K562 (cell line): ENCODE measurements around the gene CYTH1. TPM values are rescaled to one million over a fixed set of nuclear protein-coding genes. Genes with fewer than 3 reads are reported as not detected.

Source experiments
- ARID4B ChIP-seq: sonication (generic); formaldehyde crosslinking; IDR thresholded peaks from 2 replicates; pipeline ENCODE4 v1.8.0; 2022; ENCODE audit warnings: mild to moderate bottlenecking, missing genetic modification reagents
- BRD4 ChIP-seq: fragments of 200-600 bp; sonication (generic); IDR thresholded peaks from 2 replicates; pipeline ENCODE4 v1.6.1; 2017; ENCODE audit warnings: inconsistent platforms
- CBFA2T3 ChIP-seq: fragments of 450-650 bp; IDR thresholded peaks from 2 replicates; pipeline ENCODE4 v1.6.1; 2017
- E2F6 ChIP-seq, 2 experiments: IDR thresholded peaks; 2 replicates each; pipeline ENCODE4 v1.6.1; 2011; ENCODE audit warnings: borderline replicate concordance in 1 of 2, control low read depth in 1 of 2, low read depth in 1 of 2, low read length in 1 of 2, mild to moderate bottlenecking in 1 of 2, mixed read lengths in 1 of 2, moderate library complexity in 1 of 2; ENCODE audit not compliant: insufficient read depth in 1 of 2, insufficient read length in 1 of 2, poor library complexity in 1 of 2, severe bottlenecking in 1 of 2; ENCODE audit errors: extremely low read depth in 1 of 2
- GATAD2B ChIP-seq: fragments of 450-650 bp; IDR thresholded peaks from 2 replicates; pipeline ENCODE4 v1.6.1; 2017; ENCODE audit warnings: mild to moderate bottlenecking, borderline replicate concordance
- KDM4B ChIP-seq, 2 experiments: fragments of 450-650 bp in 1 of 2; sonication (generic) in 1 of 2; IDR thresholded peaks; 2 replicates each; pipeline ENCODE4 v1.6.1; 2016 to 2017; ENCODE audit warnings: borderline replicate concordance in 2 of 2, antibody characterized with exemption in 1 of 2, low read depth in 1 of 2, mild to moderate bottlenecking in 1 of 2
- KDM5B ChIP-seq: fragments of 200-600 bp; sonication (generic); IDR thresholded peaks from 2 replicates; pipeline ENCODE4 v1.6.1; 2012; ENCODE audit warnings: low read depth, mild to moderate bottlenecking, moderate library complexity, low read length, control low read depth, inconsistent platforms; ENCODE audit not compliant: insufficient replicate concordance
- MCM2 ChIP-seq: fragments of 450-650 bp; IDR thresholded peaks from 2 replicates; pipeline ENCODE4 v1.6.1; 2017; ENCODE audit warnings: low read depth, mild to moderate bottlenecking
- MLLT1 ChIP-seq, 2 experiments: fragments of 450-650 bp; IDR thresholded peaks; 2 replicates each; pipeline ENCODE4 v1.6.1; 2016
- MTA3 ChIP-seq: fragments of 450-650 bp; formaldehyde crosslinking; IDR thresholded peaks from 2 replicates; pipeline ENCODE4 v1.6.1; 2017; ENCODE audit warnings: mild to moderate bottlenecking, borderline replicate concordance
- NBN ChIP-seq: fragments of 450-650 bp; IDR thresholded peaks from 2 replicates; pipeline ENCODE4 v1.6.1; 2016; ENCODE audit warnings: low read depth, mild to moderate bottlenecking
- PKNOX1 ChIP-seq: fragments of 450-650 bp; IDR thresholded peaks from 2 replicates; pipeline ENCODE4 v1.6.1; 2016
- RBFOX2 ChIP-seq: fragments of 200-400 bp; formaldehyde crosslinking; IDR thresholded peaks from 2 replicates; pipeline ENCODE4 v1.6.1; 2017; ENCODE audit warnings: low read depth, mild to moderate bottlenecking, low read length, moderate library complexity
- SMAD3 ChIP-seq: fragments of 450-650 bp; formaldehyde crosslinking; conservative IDR thresholded peaks from 2 replicates; pipeline ENCODE4 v1.4.0; 2020; ENCODE audit warnings: mild to moderate bottlenecking
- SOX6 ChIP-seq: fragments of 450-650 bp; IDR thresholded peaks from 2 replicates; pipeline ENCODE4 v1.6.1; 2014; ENCODE audit warnings: mild to moderate bottlenecking
- YY1 ChIP-seq, 3 experiments: IDR thresholded peaks; 2 replicates each; pipeline ENCODE4 v1.6.1; 2011; ENCODE audit warnings: low read length in 2 of 3, mild to moderate bottlenecking in 2 of 3, moderate library complexity in 2 of 3, borderline replicate concordance in 1 of 3, control low read depth in 1 of 3, low read depth in 1 of 3; ENCODE audit not compliant: insufficient read depth in 3 of 3, insufficient replicate concordance in 2 of 3, control insufficient read depth in 1 of 3, insufficient read length in 1 of 3; ENCODE audit errors: extremely low read depth in 1 of 3
- ZBTB7A ChIP-seq: IDR thresholded peaks from 2 replicates; pipeline ENCODE4 v1.6.1; 2011; ENCODE audit warnings: low read depth, mild to moderate bottlenecking, low read length, moderate library complexity, borderline replicate concordance; ENCODE audit not compliant: control insufficient read depth
- ZNF124 ChIP-seq: sonication (generic); formaldehyde crosslinking; IDR thresholded peaks from 2 replicates; pipeline ENCODE4 v1.8.1; 2022; ENCODE audit warnings: missing genetic modification reagents
- ZNF316 ChIP-seq: fragments of 450-650 bp; IDR thresholded peaks from 2 replicates; pipeline ENCODE4 v1.6.1; 2016
- ZNF445 ChIP-seq: fragments of 250-450 bp; sonication (Bioruptor Pico); IDR thresholded peaks from 2 replicates; pipeline ENCODE4 v1.4.0; 2020; ENCODE audit warnings: low read depth, mild to moderate bottlenecking, moderate library complexity
- polyA plus RNA-seq, 8 experiments: library from polyadenylated mRNA; depleted of rRNA in 4 of 8; stranded (reverse) in 5 of 8; unstranded in 3 of 8; fragments of >200 nt; fragmentation: Nextera tagmentation in 2 of 8; fragmentation: Illumina TruSeq in 1 of 8; extraction: Ambion mirVana in 2 of 8; extraction: Trizol in 1 of 8; gene quantifications; 2 replicates each; pipeline versions ENCODE4 v1.2.1 to v1.2.3, GENCODE V29; 2011 to 2014; ENCODE audit warnings: inconsistent platforms in 1 of 8, missing spikeins in 1 of 8
- total RNA-seq, 7 experiments: library from RNA; depleted of rRNA in 6 of 7; stranded (reverse); fragments of >200 nt in 6 of 7; fragmentation: Illumina TruSeq in 2 of 7; extraction: Trizol in 2 of 7; gene quantifications; 2 replicates each; pipeline versions ENCODE4 v1.2.1 to v1.2.3, GENCODE V29; 2011 to 2021; ENCODE audit warnings: low replicate concordance in 1 of 7

CYTH1 gene
- total and polyA plus RNA-seq, 9 of the 15 experiments (the other 6 are each of a cell fraction or from before 2014, with no cell fraction given) = 0.52 to 27.7 (median 16.8) TPM

- TF ChIP-seq ARID4B (CRISPR knock-in tag) = peak; percentile 34; the same call in 1 of the 2 replicates
- TF ChIP-seq GATAD2B = peak; percentile 42; the same call in 1 of the 2 replicates
- peak in 1 of 3 experiments; percentile 42 for TF ChIP-seq YY1 (IDR thresholded peaks at IDR 0.05; ENCODE audit: borderline replicate concordance in 1 of 3, control insufficient read depth in 1 of 3, extremely low read depth in 1 of 3, insufficient read depth in 3 of 3, insufficient read length in 1 of 3, insufficient replicate concordance in 2 of 3, low read depth in 1 of 3, low read length in 2 of 3)
- TF ChIP-seq KDM4B (IDR thresholded peaks at IDR 0.05; ENCODE audit: borderline replicate concordance in 2 of 2, low read depth in 1 of 2) = no peak
- TF ChIP-seq ZNF445 (CRISPR knock-in tag) = no peak
- TF ChIP-seq NBN = no peak
- TF ChIP-seq MLLT1 (IDR thresholded peaks at IDR 0.05) = no peak
- TF ChIP-seq ZNF316 = no peak
- no peak for TF ChIP-seq CBFA2T3
- no peak for TF ChIP-seq MTA3
- TF ChIP-seq RBFOX2 = peak; percentile 65
- TF ChIP-seq SMAD3 (CRISPR knock-in tag) = no peak
- TF ChIP-seq KDM5B = peak; percentile 42
- TF ChIP-seq BRD4 = no peak
- no peak for TF ChIP-seq MCM2
- TF ChIP-seq ZNF124 (CRISPR knock-in tag) = no peak
- no peak for TF ChIP-seq SOX6
- TF ChIP-seq E2F6 (IDR thresholded peaks at IDR 0.05; ENCODE audit: borderline replicate concordance in 1 of 2, extremely low read depth in 1 of 2, insufficient read depth in 1 of 2, insufficient read length in 1 of 2, low read depth in 1 of 2, low read length in 1 of 2, poor library complexity in 1 of 2, severe bottlenecking in 1 of 2) = peak in 1 of 2 experiments; percentile 25
- no peak for TF ChIP-seq PKNOX1
- peak; percentile 77; the same call in 1 of the 2 replicates for TF ChIP-seq ZBTB7A
Measured at GRCh38 chr17:78781893-78782304, at the start of gene CYTH1 (continued).
